K562 (cell line): Measurements from ENCODE around the gene MED15. TPM values are rescaled to one million over a fixed set of nuclear protein-coding genes. Genes with fewer than 3 reads are reported as not detected.

Experiments used
- HNRNPL ChIP-seq: fragments of 200-400 bp; formaldehyde crosslinking; IDR thresholded peaks from 2 replicates; pipeline ENCODE4 v1.6.1; 2017; ENCODE audit warnings: low read depth, mild to moderate bottlenecking, low read length
- MLX ChIP-seq, 2 experiments: fragments of 450-650 bp in 1 of 2; sonication (generic) in 1 of 2; formaldehyde crosslinking; conservative IDR thresholded peaks; 2 replicates each; pipeline versions ENCODE4 v1.4.0 to v1.8.1; 2020 to 2022; ENCODE audit warnings: mild to moderate bottlenecking in 1 of 2, missing genetic modification reagents in 1 of 2
- NFXL1 ChIP-seq: fragments of 450-650 bp; formaldehyde crosslinking; IDR thresholded peaks from 2 replicates; pipeline ENCODE4 v1.4.0; 2021; ENCODE audit warnings: mild to moderate bottlenecking
- RREB1 ChIP-seq: fragments of 250-450 bp; sonication (Bioruptor Pico); IDR thresholded peaks from 2 replicates; pipeline ENCODE4 v1.4.0; 2020
- SFPQ ChIP-seq: fragments of 200-400 bp; formaldehyde crosslinking; IDR thresholded peaks from 2 replicates; pipeline ENCODE4 v1.6.1; 2017; ENCODE audit warnings: mild to moderate bottlenecking, low read depth, low read length, moderate library complexity
- SIX5 ChIP-seq, 2 experiments: IDR thresholded peaks; 2 replicates each; pipeline ENCODE4 v1.6.1; 2011; ENCODE audit warnings: low read length in 2 of 2, borderline replicate concordance in 1 of 2, low read depth in 1 of 2, mild to moderate bottlenecking in 1 of 2, moderate library complexity in 1 of 2; ENCODE audit not compliant: insufficient read depth in 1 of 2
- SNRNP70 ChIP-seq: fragments of 200-400 bp; formaldehyde crosslinking; optimal IDR thresholded peaks from 2 replicates; pipeline ENCODE3; 2017; ENCODE audit warnings: low read depth, low read length
- SREBF2 ChIP-seq: sonication (generic); formaldehyde crosslinking; IDR thresholded peaks from 2 replicates; pipeline ENCODE4 v1.4.0; 2020; ENCODE audit warnings: mild to moderate bottlenecking, missing genetic modification reagents
- TSHZ1 ChIP-seq: fragments of 250-450 bp; sonication (Bioruptor Pico); IDR thresholded peaks from 2 replicates; pipeline ENCODE4 v1.4.0; 2020; ENCODE audit warnings: mild to moderate bottlenecking, moderate library complexity
- YY1 ChIP-seq, 3 experiments: IDR thresholded peaks; 2 replicates each; pipeline ENCODE4 v1.6.1; 2011; ENCODE audit warnings: low read length in 2 of 3, mild to moderate bottlenecking in 2 of 3, moderate library complexity in 2 of 3, borderline replicate concordance in 1 of 3, control low read depth in 1 of 3, low read depth in 1 of 3; ENCODE audit not compliant: insufficient read depth in 3 of 3, insufficient replicate concordance in 2 of 3, control insufficient read depth in 1 of 3, insufficient read length in 1 of 3; ENCODE audit errors: extremely low read depth in 1 of 3
- ZC3H8 ChIP-seq: fragments of 450-650 bp; IDR thresholded peaks from 2 replicates; pipeline ENCODE4 v1.6.1; 2017
- ZNF76 ChIP-seq: fragments of 250-450 bp; sonication (Bioruptor Pico); IDR thresholded peaks from 2 replicates; pipeline ENCODE4 v1.4.0; 2020; ENCODE audit warnings: mild to moderate bottlenecking, moderate library complexity, borderline replicate concordance
- ZNF766 ChIP-seq: fragments of 200-800 bp; sonication (Bioruptor generic); conservative IDR thresholded peaks from 2 replicates; pipeline ENCODE4 v1.6.1; 2016; ENCODE audit warnings: missing genetic modification characterization, missing compliant biosample characterization
- polyA plus RNA-seq, 8 experiments: library from polyadenylated mRNA; depleted of rRNA in 4 of 8; stranded (reverse) in 5 of 8; unstranded in 3 of 8; fragments of >200 nt; fragmentation: Nextera tagmentation in 2 of 8; fragmentation: Illumina TruSeq in 1 of 8; extraction: Ambion mirVana in 2 of 8; extraction: Trizol in 1 of 8; gene quantifications; 2 replicates each; pipeline versions ENCODE4 v1.2.1 to v1.2.3, GENCODE V29; 2011 to 2014; ENCODE audit warnings: inconsistent platforms in 1 of 8, missing spikeins in 1 of 8
- total RNA-seq, 7 experiments: library from RNA; depleted of rRNA in 6 of 7; stranded (reverse); fragments of >200 nt in 6 of 7; fragmentation: Illumina TruSeq in 2 of 7; extraction: Trizol in 2 of 7; gene quantifications; 2 replicates each; pipeline versions ENCODE4 v1.2.1 to v1.2.3, GENCODE V29; 2011 to 2021; ENCODE audit warnings: low replicate concordance in 1 of 7

The MED15 gene
- total and polyA plus RNA-seq, 9 of the 15 experiments (the other 6 are each of a cell fraction or from before 2014, with no cell fraction given) = 4.0 to 271 (median 60.1) TPM

GRCh38 chr22:20545681-20546521, 38.5 kb downstream of the MED15 start (continued):
- TF ChIP-seq ZNF76 (CRISPR knock-in tag) = peak; percentile 99
- TF ChIP-seq MLX (CRISPR knock-in tag; conservative IDR thresholded peaks at IDR 0.05) = no peak
- no peak for TF ChIP-seq HNRNPL
- TF ChIP-seq RREB1 (CRISPR knock-in tag) = peak; percentile 100
- TF ChIP-seq ZNF766 (CRISPR knock-in tag) = peak; percentile 99
- no peak for TF ChIP-seq SIX5 (IDR thresholded peaks at IDR 0.05; ENCODE audit: borderline replicate concordance in 1 of 2, insufficient read depth in 1 of 2, low read depth in 1 of 2, low read length in 2 of 2)
- TF ChIP-seq ZC3H8 = no peak
- TF ChIP-seq TSHZ1 (CRISPR knock-in tag) = peak; percentile 98
- TF ChIP-seq SNRNP70 = no peak
- no peak for TF ChIP-seq SREBF2
- TF ChIP-seq NFXL1 = peak; percentile 99
- no peak for TF ChIP-seq YY1 (IDR thresholded peaks at IDR 0.05; ENCODE audit: borderline replicate concordance in 1 of 3, control insufficient read depth in 1 of 3, extremely low read depth in 1 of 3, insufficient read depth in 3 of 3, insufficient read length in 1 of 3, insufficient replicate concordance in 2 of 3, low read depth in 1 of 3, low read length in 2 of 3)
- TF ChIP-seq SFPQ = no peak
